HEK293 (cell line): ENCODE results near the gene MVB12B.

Source experiments
- CTCF ChIP-seq: fragments of 450-650 bp; formaldehyde crosslinking; IDR thresholded peaks from 2 replicates; pipeline ENCODE4 v1.5.1; 2016; ENCODE audit warnings: missing biosample characterization, missing genetic modification characterization
- KLF16 ChIP-seq: fragments of 450-650 bp; formaldehyde crosslinking; IDR thresholded peaks from 2 replicates; pipeline ENCODE4 v1.5.1; 2017; ENCODE audit warnings: missing biosample characterization, missing genetic modification characterization
- OVOL3 ChIP-seq: fragments of 450-650 bp; formaldehyde crosslinking; IDR thresholded peaks from 2 replicates; pipeline ENCODE4 v1.5.1; 2016; ENCODE audit warnings: missing biosample characterization, missing genetic modification characterization
- PBX3 ChIP-seq: sonication (generic); formaldehyde crosslinking; IDR thresholded peaks from 2 replicates; pipeline ENCODE4 v1.8.1; 2022; ENCODE audit warnings: mild to moderate bottlenecking, moderate library complexity, missing genetic modification reagents
- SETDB1 ChIP-seq: IDR thresholded peaks from one replicate; pipeline ENCODE4 v1.6.1; 2017; ENCODE audit warnings: mild to moderate bottlenecking, low read length, moderate library complexity, mixed read lengths; ENCODE audit not compliant: insufficient read length
- SP7 ChIP-seq: fragments of 450-650 bp; formaldehyde crosslinking; IDR thresholded peaks from 2 replicates; pipeline ENCODE4 v1.5.1; 2016; ENCODE audit warnings: missing biosample characterization, missing genetic modification characterization
- YY2 ChIP-seq: fragments of 450-650 bp; formaldehyde crosslinking; IDR thresholded peaks from 2 replicates; pipeline ENCODE4 v1.5.1; 2016; ENCODE audit warnings: missing biosample characterization, missing genetic modification characterization
- ZBTB44 ChIP-seq: fragments of 450-650 bp; IDR thresholded peaks from 2 replicates; pipeline ENCODE4 v1.5.1; 2018; ENCODE audit warnings: missing biosample characterization, mild to moderate bottlenecking, missing genetic modification characterization
- ZBTB49 ChIP-seq: fragments of 450-650 bp; formaldehyde crosslinking; IDR thresholded peaks from 2 replicates; pipeline ENCODE4 v1.5.1; 2016; ENCODE audit warnings: missing biosample characterization, missing genetic modification characterization, low read depth
- ZBTB7A ChIP-seq: fragments of 450-650 bp; formaldehyde crosslinking; IDR thresholded peaks from 2 replicates; pipeline ENCODE4 v1.5.1; 2016; ENCODE audit warnings: low read depth, missing biosample characterization, missing genetic modification characterization
- ZFP69B ChIP-seq: fragments of 450-650 bp; formaldehyde crosslinking; IDR thresholded peaks from 2 replicates; pipeline ENCODE4 v1.5.1; 2016; ENCODE audit warnings: missing biosample characterization, missing genetic modification characterization
- ZNF121 ChIP-seq: fragments of 450-650 bp; formaldehyde crosslinking; IDR thresholded peaks from 2 replicates; pipeline ENCODE4 v1.5.1; 2016; ENCODE audit warnings: missing biosample characterization, missing genetic modification characterization
- ZNF658 ChIP-seq: fragments of 450-650 bp; formaldehyde crosslinking; IDR thresholded peaks from 2 replicates; pipeline ENCODE4; 2016; ENCODE audit warnings: missing biosample characterization, missing genetic modification characterization

- TF ChIP-seq PBX3 (CRISPR knock-in tag) (no peak), ZNF121 (no peak), ZFP69B (tag by site-specific recombination) (no peak), ZNF658 (no peak), OVOL3 (tag by site-specific recombination) (no peak), SP7 (no peak), ZBTB49 (tag by site-specific recombination) (no peak), SETDB1 (no peak), ZBTB44 (no peak), CTCF (tag by site-specific recombination) (no peak), YY2 (tag by site-specific recombination) (no peak), KLF16 (tag by site-specific recombination) (no peak), ZBTB7A (tag by site-specific recombination) (no peak)
These were observed 21.5 kb downstream of the MVB12B start for GRCh38 chr9:126347911-126348760.
